DOHH2 (cell line): ENCODE results near the gene SYNGR2.

Source experiments
- CTCF ChIP-seq: fragments of 200-600 bp; sonication (generic); IDR thresholded peaks from one replicate; pipeline ENCODE4 v1.5.1; 2014; ENCODE audit warnings: antibody characterized with exemption, mild to moderate bottlenecking, low read depth, low read length; ENCODE audit not compliant: poor library complexity, severe bottlenecking
- EZH2phosphoT487 ChIP-seq: fragments of 200-600 bp; sonication (generic); IDR thresholded peaks from 2 replicates; pipeline ENCODE4 v1.6.1; 2017; ENCODE audit warnings: borderline replicate concordance, mild to moderate bottlenecking, antibody characterized with exemption, low read length, moderate library complexity, mixed read lengths

- TF ChIP-seq CTCF (no peak), EZH2phosphoT487 (no peak)
Observed at GRCh38 chr17:78184868-78185267, 16.5 kb downstream of the SYNGR2 start.
